GM12878 (cell line): ENCODE measurements around the gene PRRX2. TPM values are rescaled to one million over a fixed set of nuclear protein-coding genes. Genes with fewer than 3 reads are reported as not detected.
"Not testable (repeated sequence)": the region's sequence is repeated elsewhere in the genome, so short reads cannot be mapped to it uniquely, and the experiment has no call there.

Experiments
- ATAC-seq: fragments of 200-7000 bp; cut with Tn5 transposase; 3 replicates; pipeline ENCODE4 v1.9.1; 2020; ENCODE audit warnings: mild to moderate bottlenecking, moderate library complexity
- BruUV-seq: library from RNA; stranded (reverse); fragments of 400-500 nt; replicated peaks from 2 replicates; lab custom pipeline; 2021; lab: Mats Ljungman, UMichigan
- CTCF ChIA-PET: fragments of 300-600 bp; sonication (Branson Sonifier 250); formaldehyde crosslinking; extraction: SDS; loops from one replicate; lab custom pipeline; 2021; ENCODE audit warnings: inconsistent platforms; lab: Yijun Ruan, JAX
- POLR2A ChIA-PET: fragments of 350-600 bp; formaldehyde crosslinking; extraction: SDS; loops from one replicate; lab custom pipeline; 2021; ENCODE audit warnings: inconsistent platforms; lab: Charles Lee
- RAD21 ChIA-PET: fragments of 300-600 bp; sonication (Branson Sonifier 250); formaldehyde crosslinking; loops from one replicate; lab custom pipeline; 2023; ENCODE audit warnings: antibody characterized with exemption; ENCODE audit not compliant: unreplicated experiment; lab: Charles Lee
- SMC1A ChIA-PET: fragments of 300-600 bp; sonication (Branson Sonifier 250); formaldehyde crosslinking; loops from one replicate; lab custom pipeline; 2023; ENCODE audit not compliant: unreplicated experiment, uncharacterized antibody; lab: Charles Lee
- DNase-seq: peaks from one replicate; pipeline ENCODE4 v3.0.0-alpha.2; 2011; ENCODE audit warnings: low read depth, low spot score
- FAIRE-seq: peaks from 3 replicates; lab custom pipeline; 2011; peaks lifted over from hg19 to GRCh38; lab: Jason Lieb, UNC
- H2AFZ ChIP-seq: 2 replicates; pipeline ENCODE4 v1.6.0; 2011; ENCODE audit warnings: low read depth, low read length, control low read depth; ENCODE audit not compliant: control insufficient read depth
- H3K27ac ChIP-seq: 2 replicates; pipeline ENCODE4 v1.5.1; 2011; ENCODE audit warnings: control low read depth; ENCODE audit not compliant: control insufficient read depth, insufficient read depth
- H3K27me3 ChIP-seq, 2 experiments: replicated peaks in 1 of 2; 2 replicates each; pipeline versions ENCODE4 v1.6.0 to v1.6.1; 2011; ENCODE audit warnings: low read length in 1 of 2; ENCODE audit not compliant: control insufficient read depth in 2 of 2, insufficient read depth in 2 of 2
- H3K36me3 ChIP-seq, 2 experiments: 2 replicates each; pipeline ENCODE4 v1.5.1; 2011; ENCODE audit warnings: low read length in 1 of 2; ENCODE audit not compliant: control insufficient read depth in 2 of 2, insufficient read depth in 2 of 2
- H3K4me1 ChIP-seq: 2 replicates; pipeline ENCODE4 v1.6.1; 2011; ENCODE audit warnings: mild to moderate bottlenecking, low read length, moderate library complexity, mixed read lengths; ENCODE audit not compliant: control insufficient read depth, insufficient read depth
- H3K4me2 ChIP-seq: 2 replicates; pipeline ENCODE4 v1.6.0; 2011; ENCODE audit warnings: control low read depth; ENCODE audit not compliant: control insufficient read depth, insufficient read depth
- H3K4me3 ChIP-seq: fragments of 200-600 bp; sonication (generic); 2 replicates; pipeline ENCODE4 v1.5.1; 2016
- H3K79me2 ChIP-seq: 2 replicates; pipeline ENCODE4 v1.6.0; 2011; ENCODE audit warnings: low read length; ENCODE audit not compliant: control insufficient read depth, insufficient read depth
- H3K9ac ChIP-seq: 2 replicates; pipeline ENCODE4 v1.8.0; 2011; ENCODE audit warnings: low read length, control low read depth, mixed read lengths; ENCODE audit not compliant: control insufficient read depth, insufficient read depth
- H3K9me3 ChIP-seq: replicated peaks from 3 replicates; pipeline ENCODE4 v1.5.1; 2011; ENCODE audit warnings: mild to moderate bottlenecking, low read length; ENCODE audit not compliant: control insufficient read depth, insufficient read depth
- H4K20me1 ChIP-seq: 2 replicates; pipeline ENCODE4 v1.6.0; 2011; ENCODE audit not compliant: control insufficient read depth, insufficient read depth
- BCLAF1 ChIP-seq: fragments of 450-650 bp; IDR thresholded peaks from 2 replicates; pipeline ENCODE4 v1.6.1; 2017; ENCODE audit warnings: antibody characterized with exemption, mild to moderate bottlenecking, moderate library complexity
- ZNF592 ChIP-seq: fragments of 450-650 bp; IDR thresholded peaks from 2 replicates; pipeline ENCODE4 v1.6.1; 2017; ENCODE audit warnings: mild to moderate bottlenecking, moderate library complexity
- WGBS: methylation state at CpG from one replicate; pipeline ENCODE4 v1.1.6; 2016; ENCODE audit warnings: low lambda C conversion rate; ENCODE audit not compliant: insufficient replicate concordance, insufficient coverage; ENCODE audit errors: missing lambda C conversion rate; 5-methylcytosine and 5-hydroxymethylcytosine counted together
- in situ Hi-C: fragments of 300-500 bp; cut with MboI; formaldehyde crosslinking; loops from 9 replicates; pipeline ENCODE4 v1.14.3; 2018; ENCODE audit warnings: mixed read lengths
- intact Hi-C: fragments of 100-400 bp; cut with micrococcal nuclease; formaldehyde crosslinking; loops from one replicate; pipeline ENCODE4 v1.14.2; 2022; ENCODE audit not compliant: unreplicated experiment
- polyA plus RNA-seq, 11 experiments: library from polyadenylated mRNA; depleted of rRNA in 4 of 11; unstranded in 6 of 11; stranded (reverse) in 5 of 11; fragments of >200 nt; fragmentation: Nextera tagmentation in 4 of 11; fragmentation: Illumina TruSeq in 1 of 11; extraction: Ambion mirVana in 4 of 11; extraction: Trizol in 1 of 11; gene quantifications; 1 replicate in 1 of 11; 2 replicates in 10 of 11; pipeline versions ENCODE4 v1.2.1 to v1.2.3, GENCODE V29; 2011 to 2016; ENCODE audit warnings: inconsistent platforms in 2 of 11, missing spikeins in 2 of 11, low read depth in 1 of 11
- total RNA-seq, 4 experiments: library from RNA; depleted of rRNA in 3 of 4; stranded (reverse); fragments of >200 nt in 3 of 4; fragmentation: Illumina TruSeq in 1 of 4; extraction: Trizol in 1 of 4; gene quantifications; 2 replicates each; pipeline versions ENCODE4 v1.2.1 to v1.2.3, GENCODE V29; 2013 to 2021

Gene PRRX2
- total and polyA plus RNA-seq, 10 of the 15 experiments (the other 5 are each of a cell fraction or from before 2014, with no cell fraction given), result not detected

GRCh38 chr9:129661029-129661428 is 4.4 kb upstream of the PRRX2 start (continued):
- no peak for TF ChIP-seq ZNF592
- no peak for TF ChIP-seq BCLAF1
- TF ChIP-seq, all 136 proteins: peak for 0

DNA sequence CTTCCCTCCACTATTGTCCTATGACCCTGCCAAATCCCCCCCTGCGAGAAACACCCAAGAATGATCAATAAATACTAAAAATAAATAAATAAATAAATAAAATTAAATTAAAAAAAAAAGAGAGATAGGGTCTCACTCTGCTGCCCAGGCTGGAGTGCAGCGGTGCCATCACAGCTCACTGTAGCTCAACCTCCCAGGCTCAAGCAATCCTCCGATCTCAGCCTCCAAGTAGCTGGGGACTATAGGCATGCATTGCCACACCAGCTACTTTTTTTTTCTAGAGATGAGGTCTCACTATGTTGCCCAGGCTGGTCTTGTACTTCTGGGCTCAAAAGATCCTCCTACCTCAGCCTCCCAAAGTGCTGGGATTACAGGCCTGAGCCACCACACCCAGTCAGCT is 3.2 kb upstream of the PRRX2 start:
- H3K4me3 ChIP-seq, intact Hi-C loops, RAD21 ChIA-PET, H3K79me2 ChIP-seq, H3K27ac ChIP-seq, H4K20me1 ChIP-seq, H2AFZ ChIP-seq, H3K4me1 ChIP-seq, H3K9ac ChIP-seq, SMC1A ChIA-PET, BruUV-seq, in situ Hi-C loops, H3K4me2 ChIP-seq, H3K36me3 ChIP-seq, H3K27me3 ChIP-seq, H3K9me3 ChIP-seq, ATAC-seq, DNase-seq, FAIRE-seq: not testable (repeated sequence)
- POLR2A ChIA-PET, result interaction anchor here (0.6 kb wide), 1 partner anchor 18 kb away, joined by 3 read pairs; no protein-coding TSS in a partner anchor
- CTCF ChIA-PET, result interaction anchor here (1.4 kb wide), 1 partner anchor 19 kb away, joined by 3 read pairs; no protein-coding TSS in a partner anchor
- 15% methylated on average over 2 of the region's 3 CpGs for WGBS
